ENCODE measurements around the gene KPNA1. TPM values are rescaled to one million over a fixed set of nuclear protein-coding genes. Genes with fewer than 3 reads are reported as not detected.

The KPNA1 gene
- total RNA-seq, 4 donors from 2014 or later = 25.0 to 49.5 (median 37.0) TPM

- H3K4me3 ChIP-seq = no peak overlapping the region
- DNase-seq (ENCODE audit: low spot score in 2 of 2) = no peak
- peaks cover 42% of the 10 kb centered on the region for H3K36me3 ChIP-seq
- no peak for TF ChIP-seq CTCF (IDR thresholded peaks at IDR 0.05)
- no peak overlapping the region for H3K27ac ChIP-seq
- no peaks in the 10 kb centered on the region for H3K4me1 ChIP-seq
- 78% methylated on average over 6 of the region's 6 CpGs for WGBS
- no peaks in the 10 kb centered on the region for H3K9me3 ChIP-seq
- H3K27me3 ChIP-seq = no peaks in the 10 kb centered on the region
These were observed 111.2 kb downstream of the KPNA1 start for GRCh38 chr3:122403489-122403888.

- TF ChIP-seq POLR2AphosphoS5 (IDR thresholded peaks at IDR 0.05) (no peak), CTCF (IDR thresholded peaks at IDR 0.05) (no peak), EP300 (IDR thresholded peaks at IDR 0.05) (no peak), POLR2A (IDR thresholded peaks at IDR 0.05) (no peak)
- DNase-seq (ENCODE audit: low spot score in 2 of 2) = no peak
- no peak overlapping the region for H3K27ac ChIP-seq
- no peaks in the 10 kb centered on the region for H3K4me1 ChIP-seq
- WGBS = 89% methylated on average over 2 of the region's 2 CpGs
- no peak overlapping the region for H3K4me3 ChIP-seq
- no peaks in the 10 kb centered on the region for H3K27me3 ChIP-seq
- H3K36me3 ChIP-seq = peaks cover 6% of the 10 kb centered on the region
- H3K9me3 ChIP-seq = no peaks in the 10 kb centered on the region
These were observed 115.8 kb downstream of the KPNA1 start for GRCh38 chr3:122398920-122399319.

- H3K27ac ChIP-seq = no peak overlapping the region
- no peak for DNase-seq (ENCODE audit: low spot score in 2 of 2)
- peaks cover 6% of the 10 kb centered on the region for H3K36me3 ChIP-seq
- no peak overlapping the region for H3K4me3 ChIP-seq
- no peaks in the 10 kb centered on the region for H3K9me3 ChIP-seq
- TF ChIP-seq CTCF (IDR thresholded peaks at IDR 0.05) = no peak
- TF ChIP-seq POLR2AphosphoS5 (IDR thresholded peaks at IDR 0.05) = no peak
- TF ChIP-seq POLR2A (IDR thresholded peaks at IDR 0.05) = no peak
- no peak for TF ChIP-seq EP300 (IDR thresholded peaks at IDR 0.05)
- WGBS = 94% methylated on average over 1 of the region's 1 CpG
- H3K4me1 ChIP-seq = no peaks in the 10 kb centered on the region
- no peaks in the 10 kb centered on the region for H3K27me3 ChIP-seq
These were observed 117.5 kb downstream of the KPNA1 start for GRCh38 chr3:122397201-122397600.

- no peak overlapping the region for H3K4me3 ChIP-seq
- peaks cover 6% of the 10 kb centered on the region for H3K36me3 ChIP-seq
- no peak overlapping the region for H3K27ac ChIP-seq
- DNase-seq (ENCODE audit: low spot score in 2 of 2) = no peak
- H3K9me3 ChIP-seq = no peaks in the 10 kb centered on the region
- no peaks in the 10 kb centered on the region for H3K27me3 ChIP-seq
- TF ChIP-seq CTCF (IDR thresholded peaks at IDR 0.05) = no peak
- TF ChIP-seq POLR2AphosphoS5 (IDR thresholded peaks at IDR 0.05) = no peak
- no peak for TF ChIP-seq POLR2A (IDR thresholded peaks at IDR 0.05)
- TF ChIP-seq EP300 (IDR thresholded peaks at IDR 0.05) = no peak
- H3K4me1 ChIP-seq = no peaks in the 10 kb centered on the region
These were observed 118.2 kb downstream of the KPNA1 start for GRCh38 chr3:122396511-122396910.

GRCh38 chr3:122395582-122395981 is 119.2 kb downstream of the KPNA1 start:
- H3K4me3 ChIP-seq = no peak overlapping the region
- TF ChIP-seq POLR2AphosphoS5 (IDR thresholded peaks at IDR 0.05) = no peak
- TF ChIP-seq EP300 (IDR thresholded peaks at IDR 0.05) = no peak
- TF ChIP-seq CTCF (IDR thresholded peaks at IDR 0.05) = no peak
- no peak for TF ChIP-seq POLR2A (IDR thresholded peaks at IDR 0.05)
- DNase-seq (ENCODE audit: low spot score in 2 of 2) = no peak
- no peaks in the 10 kb centered on the region for H3K4me1 ChIP-seq
- H3K9me3 ChIP-seq = no peaks in the 10 kb centered on the region
- H3K27ac ChIP-seq = no peak overlapping the region
- H3K27me3 ChIP-seq = no peaks in the 10 kb centered on the region
- peaks cover 6% of the 10 kb centered on the region for H3K36me3 ChIP-seq
- 58% methylated on average over 3 of the region's 3 CpGs for WGBS
